GM21786 (cell line): ENCODE measurements around the gene NPY4R.
"Not testable (repeated sequence)": the region's sequence is repeated elsewhere in the genome, so short reads cannot be mapped to it uniquely, and the experiment has no call there.

ENCODE experiments used
- ATAC-seq: cut with Tn5 transposase; IDR thresholded peaks from one replicate; pipeline ENCODE4 v1.9.1; 2021; ENCODE audit not compliant: unreplicated experiment

NPY4R gene

DNA sequence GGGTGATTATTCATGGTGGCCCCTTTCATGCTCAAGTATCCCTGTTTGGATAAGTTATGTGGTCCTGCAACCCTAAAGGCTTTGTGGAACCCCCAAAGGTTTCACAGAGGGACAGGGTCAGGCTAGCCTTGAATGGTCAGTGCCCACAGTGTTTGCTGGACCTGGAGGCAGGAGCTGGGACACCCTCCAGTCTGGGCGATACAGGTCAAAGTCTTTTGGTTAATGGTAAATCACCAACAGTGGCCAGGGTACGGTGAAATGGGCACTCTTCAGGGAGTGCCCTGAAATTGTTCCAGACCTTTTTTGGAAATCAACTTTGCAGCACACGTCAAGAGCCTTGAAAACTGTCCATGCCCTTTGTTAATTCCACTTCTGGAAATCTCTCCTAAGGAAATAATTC, 8.7 kb downstream of the NPY4R start:
- not testable (repeated sequence) for ATAC-seq

GRCh38 chr10:46455992-46456391, 9.8 kb downstream of the NPY4R start:
- not testable (repeated sequence) for ATAC-seq

- ATAC-seq = not testable (repeated sequence)
Measured at GRCh38 chr10:46451365-46451764, 14.4 kb downstream of the NPY4R start.

GRCh38 chr10:46450829-46451228, 14.9 kb downstream of the NPY4R start:
- not testable (repeated sequence) for ATAC-seq

GRCh38 chr10:46447439-46447838, 18.3 kb downstream of the NPY4R start:
- not testable (repeated sequence) for ATAC-seq

- peak; percentile 77 for ATAC-seq
Measured at GRCh38 chr10:46445389-46446122, 20.2 kb downstream of the NPY4R start.

DNA sequence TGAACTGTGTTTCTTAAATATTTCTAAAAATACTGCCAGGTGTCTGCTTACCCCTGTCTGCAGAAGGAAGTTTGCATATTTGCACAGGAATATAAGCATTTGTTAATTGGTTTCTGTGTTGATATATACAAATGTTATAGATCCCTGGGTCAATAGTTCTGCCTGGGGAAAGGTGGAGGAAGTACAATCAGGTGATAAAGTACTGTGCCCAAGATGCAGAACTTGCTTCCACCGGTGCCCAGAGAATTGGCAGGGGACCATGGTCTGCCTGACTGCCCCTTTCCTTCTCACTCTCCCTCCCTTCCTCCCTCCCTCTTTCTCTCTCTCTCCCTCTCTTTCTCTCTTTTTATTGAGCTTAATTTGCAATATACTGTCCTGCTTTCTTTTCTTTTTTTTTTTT, 22.3 kb downstream of the NPY4R start:
- not testable (repeated sequence) for ATAC-seq

DNA sequence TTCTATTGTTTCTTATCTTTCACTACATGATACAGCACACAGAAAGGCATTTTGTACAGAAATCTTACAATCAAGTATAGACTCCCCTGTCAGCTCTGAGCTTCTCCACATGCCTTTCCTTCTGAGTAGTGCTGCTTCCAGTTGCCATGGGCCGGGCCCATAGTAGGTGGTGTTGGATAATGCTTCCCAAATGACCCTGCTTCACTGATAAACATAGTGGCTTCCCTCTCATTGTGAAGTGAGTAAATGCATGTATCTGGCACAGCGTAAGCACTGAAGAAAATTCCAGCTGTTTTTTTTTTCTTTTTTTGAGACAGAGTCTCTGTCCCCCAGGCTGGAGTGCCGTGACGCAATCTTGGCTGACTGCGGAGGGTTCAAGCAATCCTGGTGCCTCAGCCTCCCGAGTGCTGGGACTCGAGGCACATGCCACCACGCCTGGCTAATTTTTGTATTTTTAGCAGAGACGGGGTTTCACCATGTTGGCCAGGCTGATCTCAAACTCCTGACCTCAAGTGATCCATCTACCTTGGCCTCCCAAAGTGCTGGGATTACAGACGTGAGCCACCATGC, 23.0 kb downstream of the NPY4R start:
- not testable (repeated sequence) for ATAC-seq

- ATAC-seq = not testable (repeated sequence)
Measured at GRCh38 chr10:46441837-46442278, 23.9 kb downstream of the NPY4R start.

GRCh38 chr10:46440942-46441341, 24.8 kb downstream of the NPY4R start:
- not testable (repeated sequence) for ATAC-seq

DNA sequence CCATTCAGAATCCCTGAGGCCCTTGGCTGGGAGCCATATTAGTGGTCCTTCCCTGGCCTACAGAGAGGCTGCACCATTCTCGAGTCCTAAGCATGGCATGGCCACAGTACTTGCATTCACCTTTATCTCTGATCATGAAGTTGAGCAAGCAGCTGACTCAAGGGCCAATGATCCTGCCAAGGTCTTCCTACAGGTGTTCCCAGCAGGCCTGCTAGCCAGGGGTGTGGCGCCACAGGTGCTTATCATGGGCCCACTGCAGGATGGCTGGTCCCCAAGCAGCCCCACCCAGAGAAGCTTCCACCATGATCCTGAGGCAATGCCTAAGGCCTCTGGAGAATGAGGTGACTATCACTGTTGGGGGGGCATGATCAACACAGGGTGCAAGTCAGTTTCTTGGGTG, 42.2 kb downstream of the NPY4R start:
- ATAC-seq = not testable (repeated sequence)

DNA sequence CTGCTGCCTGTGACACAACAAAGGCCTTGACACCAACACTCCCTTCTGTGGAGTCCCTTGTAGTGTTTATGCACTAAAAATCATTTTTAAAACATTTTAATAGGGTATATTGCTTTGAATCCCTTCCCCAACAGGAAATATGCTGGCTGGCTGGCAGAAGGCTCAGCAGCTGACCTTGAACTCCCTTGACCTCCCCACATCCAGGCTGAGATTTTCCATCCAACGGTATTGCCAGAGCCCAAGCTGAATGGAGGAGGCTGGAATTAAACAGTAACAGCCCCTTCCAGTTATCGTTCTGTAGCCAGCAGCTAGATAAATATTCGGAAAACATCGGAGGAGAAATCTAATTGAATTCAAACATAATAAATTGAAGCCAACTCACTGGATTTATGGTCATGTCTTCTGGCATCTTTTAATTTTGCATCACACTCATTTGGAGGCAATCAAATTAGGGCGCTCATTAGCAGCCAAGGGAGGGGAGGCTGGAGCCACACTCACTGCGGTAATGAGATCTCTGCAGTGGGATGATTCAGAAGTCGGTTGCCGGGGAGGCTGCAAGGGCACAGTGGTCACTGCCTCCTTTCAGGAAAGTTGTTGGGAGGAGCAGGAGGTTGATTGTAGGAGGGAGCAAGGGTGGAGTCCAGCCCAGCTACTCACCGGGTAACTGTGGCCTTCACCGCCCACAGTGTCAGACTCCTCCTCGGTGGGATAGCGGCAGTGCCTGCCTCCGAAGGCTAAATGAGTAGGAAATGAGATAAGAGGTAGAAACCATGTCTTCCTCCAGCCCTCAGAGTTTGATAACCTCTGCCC, 46.0 kb downstream of the NPY4R start:
- ATAC-seq = not testable (repeated sequence)

DNA sequence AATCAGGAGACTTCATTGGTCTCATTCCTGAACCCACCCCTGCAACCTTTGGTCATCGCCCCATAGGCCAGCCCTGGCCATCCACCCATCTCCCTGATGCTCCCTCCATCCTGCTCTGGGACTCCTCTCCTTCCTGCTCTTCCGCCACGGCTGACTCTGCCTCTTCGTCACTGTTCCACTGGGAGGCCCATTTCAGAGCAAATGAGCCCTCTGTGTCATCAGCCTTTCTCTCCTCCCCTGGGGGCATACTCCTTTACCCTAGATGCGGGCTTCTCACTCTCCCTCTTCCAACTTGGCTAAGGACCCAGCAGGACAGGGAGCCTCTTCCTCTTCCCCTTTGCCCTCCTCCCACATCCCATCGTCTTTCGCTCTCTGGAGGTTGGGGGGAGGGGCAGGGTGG, 47.5 kb downstream of the NPY4R start:
- ATAC-seq = not testable (repeated sequence)

GRCh38 chr10:46415291-46415690, 50.5 kb downstream of the NPY4R start:
- not testable (repeated sequence) for ATAC-seq

GRCh38 chr10:46412665-46413064, 53.1 kb downstream of the NPY4R start:
- not testable (repeated sequence) for ATAC-seq

DNA sequence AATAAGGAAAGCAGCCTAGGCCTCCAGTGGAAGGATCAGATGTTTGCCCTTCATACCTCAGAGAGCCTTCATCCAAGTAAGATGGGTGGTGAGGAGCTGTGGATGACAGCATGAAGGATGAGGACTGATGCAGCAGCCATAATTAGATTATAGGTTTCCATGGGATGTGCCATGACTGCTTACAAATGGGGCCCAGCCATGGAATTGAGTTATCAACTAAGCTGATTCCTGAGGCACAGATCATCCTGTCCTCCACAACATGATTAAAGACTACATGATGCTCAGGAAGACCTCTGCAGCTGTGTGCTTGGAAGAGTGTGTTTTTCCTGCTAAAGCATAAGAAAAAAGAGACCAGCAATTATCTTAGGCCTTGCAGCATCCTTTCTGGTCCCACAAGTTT, 54.6 kb downstream of the NPY4R start:
- ATAC-seq = not testable (repeated sequence)
